ENCODE measurements around the gene USP34. TPM values are rescaled to one million over a fixed set of nuclear protein-coding genes. Genes with fewer than 3 reads are reported as not detected.

Gene USP34
- total and polyA plus RNA-seq, 9 of the 15 experiments (the other 6 are each of a cell fraction or from before 2014, with no cell fraction given): 19.8 to 108 (median 67.8) TPM

GRCh38 chr2:61376211-61376610, 94.7 kb downstream of the USP34 start:
- H3K9me1 ChIP-seq (ENCODE audit: control insufficient read depth, insufficient read depth, low read length): no peaks in the 10 kb centered on the region
- in situ Hi-C loops (cut with MboI) (no loop called here), intact Hi-C loops (cut with micrococcal nuclease) (no loop called here)
- H3K27ac ChIP-seq (ENCODE audit: extremely low read depth, low read depth, low read length): no peak overlapping the region
- no peak for FAIRE-seq
- H4K20me1 ChIP-seq (replicated peaks; ENCODE audit: control insufficient read depth, insufficient read depth, low read length): no peaks in the 10 kb centered on the region
- H3K27me3 ChIP-seq (ENCODE audit: control insufficient read depth in 2 of 2, insufficient read depth in 2 of 2, low read length in 2 of 2): no peaks in the 10 kb centered on the region
- no peak overlapping the region for H3K4me2 ChIP-seq (ENCODE audit: insufficient read depth, low read length)
- no peak for DNase-seq (ENCODE audit: extremely low read depth in 1 of 4, low spot score in 3 of 4)
- H3K79me2 ChIP-seq (ENCODE audit: control insufficient read depth, insufficient read depth, low read length): peaks cover 14% of the 10 kb centered on the region
- ChIA-PET POLR2A (no interaction called here), CTCF (ENCODE audit: low intra/inter-chr PET ratio) (no interaction called here)
- no TSS peak for BruUV-seq (replicated peaks)
- no peak overlapping the region for H2AFZ ChIP-seq (ENCODE audit: low read depth, low read length)
- H3K9me3 ChIP-seq (replicated peaks; ENCODE audit: control insufficient read depth, insufficient read depth, low read depth, low read length): no peaks in the 10 kb centered on the region
- no peaks in the 10 kb centered on the region for H3K4me1 ChIP-seq (replicated peaks in 1 of 2; ENCODE audit: control insufficient read depth in 2 of 2, insufficient read depth in 2 of 2, low read length in 2 of 2)
- no peak overlapping the region for H3K9ac ChIP-seq (ENCODE audit: insufficient read depth in 1 of 2, low read depth in 2 of 2, low read length in 2 of 2)
- H3K36me3 ChIP-seq (ENCODE audit: control insufficient read depth, insufficient read depth, low read length): peaks cover 79% of the 10 kb centered on the region
- WGBS (ENCODE audit: insufficient coverage, low coverage, missing lambda C conversion rate): 97% methylated on average over 4 of the region's 4 CpGs
- H3K4me3 ChIP-seq: no peak overlapping the region
- ATAC-seq: no peak
- TF ChIP-seq, protein P1, sequence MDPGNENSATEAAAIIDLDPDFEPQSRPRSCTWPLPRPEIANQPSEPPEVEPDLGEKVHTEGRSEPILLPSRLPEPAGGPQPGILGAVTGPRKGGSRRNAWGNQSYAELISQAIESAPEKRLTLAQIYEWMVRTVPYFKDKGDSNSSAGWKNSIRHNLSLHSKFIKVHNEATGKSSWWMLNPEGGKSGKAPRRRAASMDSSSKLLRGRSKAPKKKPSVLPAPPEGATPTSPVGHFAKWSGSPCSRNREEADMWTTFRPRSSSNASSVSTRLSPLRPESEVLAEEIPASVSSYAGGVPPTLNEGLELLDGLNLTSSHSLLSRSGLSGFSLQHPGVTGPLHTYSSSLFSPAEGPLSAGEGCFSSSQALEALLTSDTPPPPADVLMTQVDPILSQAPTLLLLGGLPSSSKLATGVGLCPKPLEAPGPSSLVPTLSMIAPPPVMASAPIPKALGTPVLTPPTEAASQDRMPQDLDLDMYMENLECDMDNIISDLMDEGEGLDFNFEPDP (CRISPR knock-in tag; IDR thresholded peaks at IDR 0.05): no peak
- TF ChIP-seq BCLAF1 (IDR thresholded peaks at IDR 0.05; ENCODE audit: borderline replicate concordance in 1 of 2, control insufficient read depth in 1 of 2, low read depth in 2 of 2, low read length in 1 of 2): no peak
- TF ChIP-seq ZNF644 (tag; IDR thresholded peaks at IDR 0.05; ENCODE audit: low read depth): no peak
- TF ChIP-seq ZNF707 (CRISPR knock-in tag; conservative IDR thresholded peaks at IDR 0.05): no peak
- TF ChIP-seq SMAD1 (IDR thresholded peaks at IDR 0.05; ENCODE audit: low read depth, low read length, partially characterized antibody): no peak
- TF ChIP-seq ZNF445 (CRISPR knock-in tag; IDR thresholded peaks at IDR 0.05; ENCODE audit: low read depth): no peak
- TF ChIP-seq, protein P2, sequence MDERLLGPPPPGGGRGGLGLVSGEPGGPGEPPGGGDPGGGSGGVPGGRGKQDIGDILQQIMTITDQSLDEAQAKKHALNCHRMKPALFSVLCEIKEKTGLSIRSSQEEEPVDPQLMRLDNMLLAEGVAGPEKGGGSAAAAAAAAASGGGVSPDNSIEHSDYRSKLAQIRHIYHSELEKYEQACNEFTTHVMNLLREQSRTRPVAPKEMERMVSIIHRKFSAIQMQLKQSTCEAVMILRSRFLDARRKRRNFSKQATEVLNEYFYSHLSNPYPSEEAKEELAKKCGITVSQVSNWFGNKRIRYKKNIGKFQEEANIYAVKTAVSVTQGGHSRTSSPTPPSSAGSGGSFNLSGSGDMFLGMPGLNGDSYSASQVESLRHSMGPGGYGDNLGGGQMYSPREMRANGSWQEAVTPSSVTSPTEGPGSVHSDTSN (CRISPR knock-in tag; IDR thresholded peaks at IDR 0.05; ENCODE audit: low read depth): no peak
- TF ChIP-seq, protein P2 (tag; conservative IDR thresholded peaks at IDR 0.05; ENCODE audit: low read depth): no peak
- no peak for TF ChIP-seq LARP7 (IDR thresholded peaks at IDR 0.05)
- TF ChIP-seq TAF7 (tag; IDR thresholded peaks at IDR 0.05): no peak
- TF ChIP-seq NRF1 (conservative IDR thresholded peaks at IDR 0.05 in 1 of 2, IDR thresholded peaks at IDR 0.05 in 1 of 2): no peak
- TF ChIP-seq POLR2G (IDR thresholded peaks at IDR 0.05; ENCODE audit: low read depth, low read length): no peak

Measured in K562 (cell line).